ENCODE measurements around the gene PEX10.
A peak's percentile ranks its signal among the peaks of the same experiment; 100 is the strongest.

Gene PEX10

DNA sequence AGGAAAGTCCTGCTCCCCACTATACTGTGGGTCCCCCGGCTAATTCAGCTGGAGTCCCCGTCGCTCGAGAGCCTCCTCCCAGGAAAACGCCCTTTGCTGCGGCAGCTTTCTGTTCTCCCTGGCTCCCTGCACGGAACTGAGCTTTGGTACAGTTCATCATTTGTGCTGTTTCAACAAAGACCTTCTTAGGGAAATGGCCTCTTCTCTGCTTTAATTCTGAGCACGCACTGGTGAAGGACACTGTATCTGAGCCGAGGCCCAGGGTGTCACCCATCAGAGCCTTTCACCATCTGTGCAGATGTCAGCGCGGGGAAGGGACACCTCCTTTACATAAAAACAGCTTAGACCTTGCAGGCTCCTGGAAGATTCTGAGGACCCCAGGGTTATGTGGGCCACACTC lies 13.5 kb upstream of the PEX10 start:
- no peak for DNase-seq (ENCODE audit: low spot score)

DNA sequence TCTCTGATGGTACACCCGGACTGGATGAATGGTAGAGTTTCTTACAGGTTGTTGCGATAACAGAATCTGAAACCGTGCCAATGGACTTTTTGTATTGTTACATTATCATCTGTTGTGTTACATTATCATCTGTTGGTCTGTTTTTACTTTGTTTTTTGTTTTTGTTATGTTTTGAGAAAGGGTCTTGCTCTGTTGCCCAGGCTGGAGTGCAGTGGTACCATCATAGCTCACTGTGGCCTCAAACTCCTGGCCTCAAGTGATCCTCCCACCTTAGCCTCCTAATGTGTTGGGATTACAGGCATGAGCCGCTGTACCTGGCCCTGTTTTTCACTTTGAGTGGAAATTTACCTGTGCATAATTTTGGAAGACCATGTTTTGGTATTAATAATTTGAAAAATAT lies 10.2 kb upstream of the PEX10 start:
- DNase-seq (ENCODE audit: low spot score): no peak

DNA sequence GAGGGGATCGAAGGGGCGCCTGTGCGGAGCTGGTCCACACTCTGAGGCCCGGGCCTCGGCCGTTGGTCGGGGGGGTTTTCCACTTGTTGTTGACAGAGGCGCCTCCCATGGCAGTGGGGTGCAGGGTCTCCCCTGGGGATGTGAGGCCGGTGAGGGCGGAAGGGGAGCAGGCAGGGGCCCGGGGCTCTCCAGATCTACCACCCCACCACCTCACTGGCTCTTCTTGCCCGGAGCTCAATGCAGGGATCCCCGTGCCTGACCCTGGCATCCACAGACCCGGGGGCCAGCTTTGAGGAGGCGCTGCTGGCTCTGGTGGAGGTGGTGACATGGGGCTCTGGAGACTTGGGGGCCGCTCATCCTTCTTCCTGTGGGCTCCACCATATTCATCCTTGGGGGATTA lies 7.1 kb upstream of the PEX10 start:
- DNase-seq (ENCODE audit: low spot score): no peak

DNA sequence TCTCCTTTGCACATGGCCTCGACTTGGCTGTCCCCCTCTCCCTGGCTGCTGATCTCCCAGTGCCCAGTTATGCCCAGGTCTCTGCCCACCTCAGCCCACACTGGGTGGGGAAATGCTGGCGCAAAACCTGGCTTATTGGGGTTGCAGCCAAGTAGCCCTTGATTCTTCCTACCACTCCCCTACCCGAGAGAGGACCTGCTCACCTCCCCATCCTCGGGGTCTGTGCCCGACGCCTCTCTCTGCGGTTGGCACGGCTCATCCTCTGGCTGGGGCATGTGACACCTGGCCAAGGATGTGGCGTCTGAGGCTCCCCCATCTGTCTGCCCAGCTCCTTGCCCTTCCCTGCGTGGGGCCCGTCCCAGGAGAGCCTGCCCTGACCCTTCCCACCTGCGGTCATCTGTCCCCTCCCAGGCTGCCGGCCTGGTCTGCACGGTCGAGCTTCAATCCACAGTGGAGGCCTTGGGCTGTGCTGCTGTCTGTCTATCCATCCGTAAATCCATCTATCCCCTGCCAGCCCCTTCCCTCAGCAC lies 6.5 kb upstream of the PEX10 start:
- DNase-seq (ENCODE audit: low spot score): no peak

DNA sequence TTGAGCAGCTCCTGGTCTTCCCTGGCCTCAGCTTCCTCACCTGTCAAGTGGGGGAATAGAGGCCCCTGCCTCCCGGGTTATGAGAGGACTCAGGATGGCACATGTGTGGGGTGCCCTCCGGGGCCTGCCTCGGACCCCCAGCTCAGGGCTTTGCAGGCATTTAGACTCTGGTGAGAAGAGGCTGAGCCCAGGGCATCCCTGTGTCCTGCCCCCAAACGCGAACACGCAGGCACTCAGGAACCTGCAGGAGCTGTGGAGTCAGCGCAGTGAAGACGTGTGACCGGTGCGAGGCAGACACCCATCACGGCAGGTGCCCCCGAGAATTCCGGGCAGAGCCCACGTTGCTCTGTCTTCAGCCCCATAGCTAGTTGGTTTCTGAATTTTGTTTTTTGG lies 5.5 kb upstream of the PEX10 start:
- DNase-seq (ENCODE audit: low spot score): no peak

DNA sequence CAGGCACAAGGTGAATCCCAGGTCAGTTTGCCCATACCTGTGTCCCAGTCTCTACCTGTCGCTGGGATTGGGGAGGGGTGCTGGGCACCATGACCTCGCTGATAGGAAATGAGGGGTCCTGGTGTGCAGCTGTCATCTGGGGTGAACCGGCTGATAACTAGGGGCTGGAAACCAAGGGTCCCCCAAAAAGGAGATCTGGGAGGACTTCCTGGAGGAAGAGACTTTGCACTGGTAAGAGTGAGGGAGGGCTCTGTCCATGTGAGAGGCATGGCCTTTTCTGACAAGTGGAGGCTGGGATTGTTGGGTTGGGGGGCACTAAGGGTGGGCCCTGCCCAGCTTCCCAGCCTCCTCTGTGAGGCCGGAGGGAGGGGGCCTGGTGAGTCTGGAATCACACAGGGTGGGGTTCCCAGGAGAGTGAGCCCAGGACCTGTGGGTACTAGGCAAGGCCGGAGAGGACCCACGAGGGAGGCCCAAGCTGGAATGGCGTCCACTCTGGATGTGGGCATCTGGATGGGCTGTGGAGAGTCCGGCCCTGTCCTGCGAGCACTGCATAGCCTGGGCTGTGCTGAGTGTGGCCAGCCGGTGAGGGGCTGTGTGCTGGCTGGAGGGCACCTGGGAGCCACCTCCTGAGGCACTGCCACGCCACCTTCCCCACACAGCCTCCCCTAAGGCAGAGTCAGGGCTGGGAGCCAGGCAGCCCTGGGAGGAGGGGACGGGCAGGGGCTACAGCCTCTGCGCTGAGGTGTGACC lies 4.9 kb upstream of the PEX10 start:
- no peak for DNase-seq (ENCODE audit: low spot score)

DNA sequence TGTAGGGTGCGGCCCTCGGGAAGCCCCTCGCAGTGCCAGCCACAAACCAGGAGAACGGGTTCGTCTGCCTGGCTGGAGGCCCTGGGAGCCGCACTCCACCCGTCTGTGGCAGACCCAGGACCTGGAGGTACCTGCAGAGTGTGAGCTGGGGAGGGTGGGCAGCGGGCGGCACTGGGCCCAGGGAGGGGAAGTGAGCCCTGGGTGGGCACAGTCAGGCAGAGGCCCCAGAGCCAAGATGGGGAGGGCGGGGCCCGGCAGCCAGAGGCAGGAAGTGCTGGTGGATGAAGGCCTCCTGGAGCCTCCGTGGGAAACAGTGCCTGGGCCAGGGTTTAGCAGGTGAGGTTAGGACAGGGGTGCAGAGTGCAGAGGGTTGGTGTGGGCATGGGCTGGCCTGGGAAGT lies 4.0 kb upstream of the PEX10 start:
- no peak for DNase-seq (ENCODE audit: low spot score)

DNA sequence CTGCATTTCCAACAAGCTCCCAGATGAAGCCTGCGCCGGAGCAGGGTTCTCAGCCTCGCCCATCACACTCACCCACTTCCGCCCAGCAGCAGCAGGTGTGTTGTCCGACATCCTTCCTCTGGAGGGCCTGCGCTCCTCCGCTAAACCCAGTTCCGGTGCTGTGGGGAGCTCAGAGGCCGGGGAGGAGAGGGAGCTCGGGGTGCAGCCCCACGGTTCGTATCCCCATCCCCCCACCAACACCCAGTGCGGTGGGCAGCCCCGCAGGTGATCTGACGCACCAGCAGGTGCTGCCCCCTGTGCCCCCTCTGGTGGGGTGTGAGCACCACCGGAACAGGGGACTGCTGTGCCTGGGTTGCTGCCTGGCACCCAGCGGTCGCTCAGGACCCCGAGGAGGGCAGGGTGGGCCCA lies 3.4 kb upstream of the PEX10 start:
- no peak for DNase-seq (ENCODE audit: low spot score)

DNA sequence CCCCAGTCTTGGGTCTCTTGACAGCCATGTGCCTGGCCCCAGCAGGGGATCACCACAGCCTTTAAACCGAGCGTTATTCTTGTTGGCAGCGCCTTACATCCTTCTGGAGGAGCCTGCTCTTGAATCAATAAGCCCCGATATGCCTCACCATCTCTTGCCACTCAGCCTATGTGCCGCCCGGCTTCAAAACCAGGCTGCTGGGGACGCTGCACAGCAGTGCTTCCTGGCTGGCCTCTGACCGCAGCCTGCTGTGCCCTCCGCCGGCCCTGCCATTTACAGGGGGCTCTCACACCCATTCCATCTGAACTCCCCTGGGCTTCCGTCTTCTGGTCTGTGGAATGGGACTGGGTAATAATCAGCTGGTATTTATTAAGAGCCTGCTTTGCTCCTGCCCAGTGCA lies 3.0 kb upstream of the PEX10 start:
- no peak for DNase-seq (ENCODE audit: low spot score)

DNA sequence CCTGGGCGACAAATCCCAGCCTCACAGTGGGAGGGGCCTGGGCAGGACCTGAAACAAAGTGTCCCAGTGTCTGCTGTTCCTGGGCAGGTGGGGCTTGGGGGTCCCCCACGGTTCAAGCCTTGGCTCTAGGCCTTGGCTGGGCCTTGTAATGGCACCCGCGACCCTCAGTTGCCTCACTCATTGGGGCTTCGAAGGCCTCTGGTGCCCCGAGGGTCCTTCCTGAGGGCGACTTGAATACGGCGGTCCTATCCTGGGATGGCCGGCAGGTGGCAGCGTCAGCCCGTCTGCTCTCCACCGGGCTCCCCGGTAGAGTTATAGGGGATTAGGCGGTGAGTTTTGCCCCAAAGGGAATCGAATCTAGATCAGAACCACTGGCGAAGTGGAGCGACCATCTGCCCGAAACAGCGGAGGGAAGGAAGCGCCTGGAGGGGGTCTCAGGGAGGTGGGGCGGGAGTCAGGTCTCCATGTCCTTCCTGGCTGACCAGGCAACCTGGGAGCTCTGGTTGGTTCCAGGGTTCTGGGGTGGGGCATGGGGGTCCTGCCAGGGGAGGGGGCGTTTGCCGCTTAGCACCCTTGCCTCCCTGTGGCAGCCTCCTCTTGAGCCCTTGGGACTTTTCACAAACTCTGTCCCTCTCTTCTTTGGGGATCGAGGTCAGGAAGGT lies 2.1 kb upstream of the PEX10 start:
- peak; percentile 85 for DNase-seq (ENCODE audit: low spot score)

DNA sequence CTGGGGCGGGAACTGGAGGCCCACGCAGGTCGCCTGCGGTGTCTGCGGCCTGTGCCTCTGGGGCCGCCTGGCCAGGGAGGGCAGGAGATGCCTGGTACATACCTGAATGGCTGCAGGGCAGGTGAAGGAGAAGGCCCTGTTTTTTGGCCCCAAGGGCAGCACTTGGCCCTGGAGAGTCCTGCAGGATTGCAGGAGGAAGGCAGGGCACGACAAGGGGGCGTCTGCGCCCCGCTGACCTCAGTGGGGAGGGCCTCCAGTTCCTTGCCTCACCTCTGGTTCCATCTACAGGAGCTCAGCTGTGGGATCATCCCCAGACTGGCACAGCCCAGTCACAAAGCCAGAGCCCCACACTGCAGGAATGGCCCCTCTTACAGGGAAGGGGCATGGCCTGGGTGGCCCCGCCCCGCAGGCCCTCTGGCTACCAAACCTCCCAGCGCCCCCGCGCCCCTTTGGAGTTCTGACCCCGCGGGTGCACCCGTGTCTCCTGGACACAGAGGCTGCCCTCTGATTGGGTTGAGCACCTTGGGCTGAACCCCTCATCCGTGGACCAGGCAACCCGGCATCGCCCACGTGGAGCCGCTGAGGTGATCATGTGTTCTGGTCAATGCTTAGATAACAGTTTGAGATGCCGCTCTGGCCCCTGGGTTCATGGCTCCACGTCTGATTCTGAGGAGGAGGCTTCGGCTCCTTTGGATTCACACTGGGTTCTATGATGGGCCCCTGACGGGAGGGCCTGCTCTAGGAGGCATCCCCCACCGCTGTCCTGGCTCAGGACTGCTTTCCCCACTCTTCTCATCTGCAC lies 1.3 kb upstream of the PEX10 start:
- DNase-seq (ENCODE audit: low spot score): no peak

DNA sequence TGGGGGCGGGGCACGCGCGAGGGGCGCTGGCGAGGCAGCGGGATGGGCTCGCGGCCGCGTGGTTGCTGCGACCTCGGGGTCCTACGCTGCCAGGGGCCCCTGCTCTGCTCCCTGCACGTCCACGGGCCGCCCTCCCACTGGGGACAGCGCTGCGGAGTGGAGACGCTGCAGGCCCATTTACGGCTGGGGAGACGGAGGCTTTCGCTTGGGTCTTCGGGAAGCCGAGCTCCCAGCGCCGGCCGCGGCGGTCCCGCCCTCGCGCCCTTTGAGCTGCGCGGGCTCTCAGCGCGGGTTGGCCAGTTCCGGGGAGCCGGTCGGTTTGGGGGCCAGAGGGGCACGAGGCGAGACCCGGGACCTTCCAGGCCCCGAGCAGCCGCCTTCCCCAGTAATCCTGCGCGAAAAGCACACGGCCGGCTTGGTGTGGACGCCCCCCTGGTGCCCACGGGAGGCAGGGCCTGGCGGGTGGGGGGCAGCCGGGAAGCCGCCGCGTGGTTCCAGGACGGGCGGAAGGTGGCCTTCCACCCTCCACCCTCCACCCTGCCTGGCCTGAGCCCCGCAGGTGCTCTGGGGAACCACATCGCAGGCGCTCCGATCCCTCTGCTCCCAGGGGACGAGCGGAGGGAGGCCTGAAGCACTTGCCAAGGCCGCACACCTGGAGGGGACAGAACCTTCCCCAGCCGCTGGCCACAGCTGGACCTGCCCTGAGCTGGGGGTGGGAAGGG lies 570 bp upstream of the PEX10 start:
- peak; percentile 58 for DNase-seq (ENCODE audit: low spot score)

DNA sequence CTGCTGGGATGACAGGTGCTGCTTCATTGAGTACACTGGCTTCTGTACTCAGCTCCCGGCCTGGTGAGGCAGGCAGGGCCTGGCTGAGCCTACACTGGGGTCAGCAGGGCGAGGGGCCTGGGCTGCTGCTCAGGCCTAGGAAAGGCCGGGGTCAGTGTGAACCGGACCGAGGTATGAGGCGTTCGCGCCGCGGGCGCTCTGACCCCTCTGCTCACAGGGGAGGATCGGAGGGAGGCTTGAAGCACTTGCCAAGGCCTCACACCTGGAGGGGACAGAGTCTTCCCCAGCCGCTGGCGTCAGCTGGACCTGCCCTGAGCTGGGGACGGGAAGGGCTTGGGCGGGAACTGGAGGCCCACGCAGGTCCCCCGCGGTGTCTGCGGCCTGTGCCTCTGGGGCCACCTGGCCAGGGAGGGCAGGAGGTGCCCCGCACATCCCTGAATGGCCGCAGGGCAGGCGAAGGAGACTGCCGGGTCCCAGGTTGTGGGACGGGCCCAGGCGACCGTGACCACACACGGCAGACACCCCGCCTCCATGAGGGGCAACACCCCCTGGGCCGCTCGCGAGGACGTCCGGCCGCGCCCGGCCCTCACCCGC lies 466 bp downstream of the PEX10 start:
- DNase-seq (ENCODE audit: low spot score): no peak

DNA sequence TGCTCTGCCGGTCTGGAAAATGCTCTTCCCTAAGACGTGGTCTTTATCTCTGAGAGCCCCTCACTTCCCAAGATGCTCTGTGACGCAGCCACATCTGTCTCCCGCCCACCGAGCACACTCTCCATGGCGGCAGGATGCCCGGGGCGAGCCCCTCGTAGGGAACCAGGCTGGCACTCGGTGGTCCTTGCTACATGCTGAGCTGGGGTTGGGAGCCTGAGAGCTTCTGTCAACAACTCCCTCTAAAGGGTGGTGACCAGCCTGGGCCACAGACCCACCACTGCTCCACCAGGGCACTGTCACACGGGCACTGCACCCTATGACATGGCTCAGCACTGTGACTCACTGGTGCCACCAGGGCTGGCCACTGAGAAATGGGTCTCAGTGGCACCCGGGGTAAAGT lies 2.6 kb downstream of the PEX10 start:
- no peak for DNase-seq (ENCODE audit: low spot score)

DNA sequence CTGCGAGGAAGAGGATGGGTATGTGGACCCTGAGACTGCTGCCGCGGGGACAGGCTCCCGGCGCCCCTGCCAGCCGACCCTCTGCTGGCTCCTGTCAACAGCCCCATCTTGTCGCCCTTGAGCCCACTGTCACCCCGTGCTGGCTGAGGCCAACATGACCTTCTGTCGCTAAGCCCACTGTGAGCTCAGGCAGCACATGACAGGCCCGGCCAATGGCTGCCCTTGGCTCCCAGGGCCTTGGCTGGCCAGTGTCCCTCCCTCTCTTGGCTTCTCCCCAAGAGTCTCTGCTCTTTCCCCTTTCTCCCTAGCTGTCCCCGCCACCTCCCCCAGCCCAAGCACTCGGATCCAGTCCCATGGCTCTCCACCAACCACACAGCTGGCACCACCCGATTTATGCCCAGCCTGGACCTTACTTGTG lies 3.5 kb downstream of the PEX10 start:
- DNase-seq (ENCODE audit: low spot score): no peak

DNA sequence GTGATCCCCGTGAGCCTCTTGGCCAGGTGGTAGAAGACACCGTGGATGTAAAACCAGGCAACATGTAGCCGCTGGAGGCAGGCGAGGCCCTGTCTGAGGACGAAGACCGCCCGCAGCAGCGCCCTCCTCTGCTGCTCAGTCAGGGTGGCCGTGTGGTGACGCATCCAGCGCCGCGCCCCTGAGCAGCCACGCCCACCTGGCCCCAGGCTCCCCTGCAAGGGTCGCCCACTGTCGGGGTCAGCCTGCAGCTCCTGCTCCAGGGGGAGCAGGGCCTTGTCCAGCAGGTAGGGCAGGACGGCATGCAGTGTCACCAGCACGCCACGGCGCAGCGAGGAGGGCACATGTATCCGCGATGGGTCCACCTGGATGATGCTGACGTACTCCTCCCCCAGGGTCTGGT lies 3.9 kb downstream of the PEX10 start:
- DNase-seq (ENCODE audit: low spot score): no peak

DNA sequence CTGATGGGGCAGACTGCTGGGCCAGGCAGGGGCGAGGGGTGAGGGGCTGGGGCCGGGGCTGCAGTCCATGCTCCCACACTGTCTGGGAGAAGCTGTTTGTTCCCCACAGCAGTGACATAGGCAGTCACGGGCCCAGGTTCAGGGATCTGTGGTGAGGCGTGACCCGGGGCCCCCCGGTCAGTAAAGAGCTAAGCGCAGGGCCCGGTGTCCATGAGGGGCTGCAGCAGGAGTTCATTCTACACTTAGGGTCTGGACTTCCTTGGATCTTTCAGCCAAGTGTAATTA lies 4.4 kb downstream of the PEX10 start:
- no peak for DNase-seq (ENCODE audit: low spot score)

DNA sequence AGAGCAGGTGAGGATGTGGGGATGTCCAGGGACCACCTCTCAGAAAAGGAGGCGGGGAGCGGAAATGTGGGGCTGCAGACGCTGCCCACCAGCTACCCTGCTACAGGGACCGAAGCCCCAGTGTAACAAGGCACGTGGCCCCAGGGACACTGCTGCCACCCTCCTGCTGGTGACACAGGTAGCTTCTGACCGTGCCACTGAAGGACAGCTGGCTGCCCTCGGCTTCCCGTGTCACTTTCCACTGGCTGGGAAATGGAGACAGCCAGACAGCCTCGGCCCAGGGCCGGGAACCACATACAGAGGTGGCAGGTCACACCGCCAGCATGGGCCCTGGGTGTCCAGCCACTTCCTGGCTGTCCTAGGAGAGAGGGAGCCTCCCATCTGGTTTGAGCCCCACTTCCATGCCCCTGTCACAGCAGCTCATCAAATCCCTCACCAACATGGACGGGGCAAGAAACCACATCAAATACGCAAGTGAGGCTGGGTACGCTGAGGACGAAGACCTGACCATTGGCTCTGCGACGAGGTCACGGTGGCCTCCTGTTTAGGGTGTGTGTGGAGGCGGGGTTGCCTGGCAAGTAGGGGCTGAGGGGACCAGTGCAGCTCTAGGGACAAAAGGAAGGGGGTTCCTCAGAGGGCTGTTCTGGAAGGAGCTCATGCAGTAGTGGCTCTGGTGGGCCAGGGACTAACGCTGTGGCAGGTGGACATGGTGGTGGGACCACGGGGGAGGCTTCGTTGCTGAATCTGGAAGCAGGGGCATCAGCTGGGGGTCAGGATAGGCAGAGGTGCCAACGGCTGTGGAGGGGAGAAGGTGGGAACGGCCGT lies 5.0 kb downstream of the PEX10 start:
- no peak for DNase-seq (ENCODE audit: low spot score)

DNA sequence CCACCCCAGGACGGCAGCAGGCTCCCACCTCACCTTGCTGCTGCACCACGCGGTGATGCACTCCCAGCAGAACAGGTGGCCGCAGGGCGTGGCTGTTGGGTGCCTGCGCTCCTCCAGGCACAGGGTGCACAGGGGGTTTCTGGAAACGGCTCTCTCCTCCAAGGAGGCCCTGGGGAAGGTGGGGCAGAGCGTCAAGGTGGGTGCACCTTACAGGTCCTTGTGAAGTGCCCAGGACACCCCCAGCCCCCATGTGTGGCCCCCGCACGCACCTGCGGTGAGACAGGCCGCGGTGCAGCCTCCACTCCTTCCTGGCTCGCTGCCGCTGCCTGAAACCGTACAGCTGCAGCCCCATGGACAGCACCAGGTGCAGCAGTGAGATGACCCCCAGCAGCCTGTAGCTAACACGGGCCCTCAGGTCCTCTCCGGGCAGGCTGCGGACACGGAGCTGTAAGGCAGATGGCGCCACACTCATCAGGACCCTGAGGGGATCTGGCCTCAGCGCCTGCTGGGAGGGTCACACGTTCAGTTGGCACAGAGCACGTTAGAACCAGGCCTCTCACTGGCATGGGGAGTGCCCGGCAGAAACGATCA lies 5.8 kb downstream of the PEX10 start:
- no peak for DNase-seq (ENCODE audit: low spot score)

DNA sequence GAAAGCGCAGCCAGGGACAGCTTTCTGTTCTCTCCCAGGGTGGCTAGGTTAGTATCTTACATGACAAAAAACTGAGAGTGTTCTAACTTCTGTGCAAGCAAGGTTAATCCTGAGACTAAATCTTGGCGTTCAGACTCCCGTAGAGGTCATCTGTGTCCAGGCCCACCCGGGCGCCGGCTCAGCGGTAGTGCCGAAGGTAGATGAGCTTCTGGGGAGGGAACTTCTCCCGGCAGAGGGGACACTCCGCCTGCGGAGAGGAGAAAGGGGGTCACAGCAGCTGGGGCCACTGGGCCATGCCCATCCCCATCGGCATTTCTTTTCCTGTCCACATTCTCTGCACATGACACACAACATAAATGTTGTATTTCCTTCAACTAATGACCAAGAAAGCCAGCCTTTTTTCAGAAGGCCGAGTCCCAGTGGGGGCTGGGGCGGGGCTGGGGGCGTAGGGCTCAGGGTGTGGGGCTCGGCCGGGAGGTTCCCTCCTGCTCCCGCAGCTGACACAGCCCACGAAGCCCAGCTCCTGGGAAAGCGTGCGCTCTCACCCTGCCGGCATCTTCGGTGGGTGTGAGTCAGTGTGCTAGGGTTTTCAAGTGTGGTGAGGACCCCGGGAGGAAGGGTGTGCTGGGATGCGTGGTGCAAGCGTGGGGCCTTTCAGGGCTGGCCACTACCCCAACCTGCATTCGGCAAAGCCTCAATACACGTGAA lies 6.6 kb downstream of the PEX10 start:
- no peak for DNase-seq (ENCODE audit: low spot score)

All from D341Med (cell line).